IMR-90 (cell line): Measurements from ENCODE around the gene SOX12. TPM values are rescaled to one million over a fixed set of nuclear protein-coding genes. Genes with fewer than 3 reads are reported as not detected.

ENCODE experiments used
- ATAC-seq: fragments of 200-7000 bp; cut with Tn5 transposase; 2 replicates; pipeline ENCODE4 v1.9.1; 2020; ENCODE audit warnings: low read depth, mild to moderate bottlenecking, moderate library complexity
- BruUV-seq: library from RNA; stranded (reverse); fragments of 400-500 nt; replicated peaks from 2 replicates; lab custom pipeline; 2021; lab: Mats Ljungman, UMichigan
- CTCF ChIA-PET: fragments of 300-600 bp; formaldehyde crosslinking; extraction: SDS; loops from one replicate; lab custom pipeline; 2021; ENCODE audit warnings: antibody characterized with exemption; lab: Yijun Ruan, JAX
- POLR2A ChIA-PET: fragments of 300-600 bp; sonication (Branson Sonifier 250); formaldehyde crosslinking; loops from one replicate; lab custom pipeline; 2022; ENCODE audit warnings: antibody characterized with exemption; ENCODE audit not compliant: unreplicated experiment; lab: Charles Lee
- DNase-seq: peaks from one replicate; pipeline ENCODE4 v3.0.0; 2013
- H2AFZ ChIP-seq: replicated peaks from 2 replicates; pipeline ENCODE3; 2013; ENCODE audit warnings: low read length, mild to moderate bottlenecking; ENCODE audit not compliant: poor library complexity
- H2AK5ac ChIP-seq: 2 replicates; pipeline ENCODE4 v1.6.1; 2013; ENCODE audit warnings: low read depth, low read length, inconsistent platforms
- H2AK9ac ChIP-seq: replicated peaks from 2 replicates; pipeline ENCODE3; 2013; ENCODE audit warnings: mild to moderate bottlenecking, low read depth, low read length, moderate library complexity; ENCODE audit not compliant: poor library complexity
- H2BK120ac ChIP-seq: 2 replicates; pipeline ENCODE4 v1.6.1; 2013; ENCODE audit warnings: low read depth, low read length, inconsistent platforms
- H2BK15ac ChIP-seq: 3 replicates; pipeline ENCODE4 v1.6.1; 2013; ENCODE audit warnings: low read depth, low read length, inconsistent platforms
- H2BK20ac ChIP-seq: 2 replicates; pipeline ENCODE4 v1.6.1; 2013; ENCODE audit warnings: low read depth, mild to moderate bottlenecking, inconsistent platforms, low read length, moderate library complexity
- H2BK5ac ChIP-seq: 2 replicates; pipeline ENCODE4 v1.6.1; 2013; ENCODE audit warnings: mild to moderate bottlenecking, low read depth, low read length, inconsistent platforms; ENCODE audit not compliant: poor library complexity, severe bottlenecking
- H3K14ac ChIP-seq: replicated peaks from 2 replicates; pipeline ENCODE4 v1.6.1; 2013; ENCODE audit warnings: low read depth, low read length, inconsistent platforms
- H3K18ac ChIP-seq: 2 replicates; pipeline ENCODE4 v1.6.1; 2013; ENCODE audit warnings: low read depth, low read length, control low read depth
- H3K23ac ChIP-seq: 2 replicates; pipeline ENCODE4 v1.6.1; 2013; ENCODE audit warnings: low read depth, low read length, inconsistent platforms
- H3K27ac ChIP-seq: 2 replicates; pipeline ENCODE4 v1.5.1; 2013; ENCODE audit warnings: mild to moderate bottlenecking, control low read depth, low read length; ENCODE audit not compliant: insufficient read depth
- H3K27me3 ChIP-seq: 2 replicates; pipeline ENCODE4 v1.6.1; 2013; ENCODE audit warnings: low read length; ENCODE audit not compliant: control insufficient read depth, insufficient read depth
- H3K36me3 ChIP-seq: 2 replicates; pipeline ENCODE4 v1.6.1; 2013; ENCODE audit warnings: low read length, mixed read lengths; ENCODE audit not compliant: control insufficient read depth, insufficient read depth
- H3K4ac ChIP-seq: 2 replicates; pipeline ENCODE4 v1.6.1; 2013; ENCODE audit warnings: low read depth, low read length, inconsistent platforms
- H3K4me1 ChIP-seq: 2 replicates; pipeline ENCODE4 v1.6.1; 2013; ENCODE audit warnings: low read length, mixed read lengths; ENCODE audit not compliant: control insufficient read depth, insufficient read depth
- H3K4me2 ChIP-seq: 2 replicates; pipeline ENCODE4 v1.6.1; 2013; ENCODE audit warnings: low read depth, mild to moderate bottlenecking, control low read depth, low read length, moderate library complexity
- H3K4me3 ChIP-seq: 2 replicates; pipeline ENCODE4 v1.5.1; 2013; ENCODE audit warnings: low read depth, mild to moderate bottlenecking, control low read depth, low read length, moderate library complexity; ENCODE audit not compliant: insufficient read depth
- H3K56ac ChIP-seq: 2 replicates; pipeline ENCODE4 v1.6.1; 2013; ENCODE audit warnings: low read length, inconsistent platforms; ENCODE audit not compliant: insufficient read depth; ENCODE audit errors: extremely low read depth
- H3K79me1 ChIP-seq, 2 experiments: 2 replicates each; pipeline ENCODE4 v1.6.1; 2013; ENCODE audit warnings: low read length in 2 of 2, inconsistent platforms in 1 of 2, low read depth in 1 of 2
- H3K9ac ChIP-seq: 2 replicates; pipeline ENCODE4 v1.6.1; 2013; ENCODE audit warnings: low read depth, low read length, control low read depth
- H3K9me1 ChIP-seq: 2 replicates; pipeline ENCODE4 v1.6.1; 2013; ENCODE audit warnings: low read length, inconsistent platforms; ENCODE audit not compliant: insufficient read depth
- H3K9me3 ChIP-seq: 2 replicates; pipeline ENCODE4 v1.6.1; 2013; ENCODE audit warnings: low read length; ENCODE audit not compliant: control insufficient read depth, insufficient read depth
- H4K20me1 ChIP-seq: 2 replicates; pipeline ENCODE4 v1.6.1; 2013; ENCODE audit warnings: low read length, inconsistent platforms; ENCODE audit not compliant: insufficient read depth
- H4K5ac ChIP-seq: 2 replicates; pipeline ENCODE4 v1.6.1; 2013; ENCODE audit warnings: mild to moderate bottlenecking, low read depth, low read length, control low read depth
- H4K8ac ChIP-seq, 2 experiments: 2 replicates each; pipeline ENCODE4 v1.6.1; 2013; ENCODE audit warnings: low read depth in 2 of 2, low read length in 2 of 2, control low read depth in 1 of 2, inconsistent platforms in 1 of 2
- H4K91ac ChIP-seq: 2 replicates; pipeline ENCODE4 v1.6.1; 2013; ENCODE audit warnings: low read depth, low read length, inconsistent platforms; ENCODE audit not compliant: insufficient read depth
- BHLHE40 ChIP-seq: fragments of 150-350 bp; IDR thresholded peaks from 2 replicates; pipeline ENCODE4 v1.6.1; 2016; ENCODE audit warnings: mild to moderate bottlenecking, low read depth, low read length
- CEBPB ChIP-seq: IDR thresholded peaks from 2 replicates; pipeline ENCODE4 v1.6.1; 2012; ENCODE audit warnings: low read depth, low read length, improper control_type of control experiment
- CHD1 ChIP-seq: IDR thresholded peaks from 2 replicates; pipeline ENCODE4 v1.6.1; 2012; ENCODE audit warnings: low read depth, low read length, improper control_type of control experiment
- FOS ChIP-seq: fragments of 150-350 bp; IDR thresholded peaks from 2 replicates; pipeline ENCODE4 v1.6.1; 2016; ENCODE audit warnings: low read depth, low read length
- MAFK ChIP-seq: IDR thresholded peaks from 2 replicates; pipeline ENCODE4 v1.6.1; 2012; ENCODE audit warnings: low read depth, low read length, improper control_type of control experiment
- MAZ ChIP-seq: IDR thresholded peaks from 2 replicates; pipeline ENCODE4 v1.6.1; 2012; ENCODE audit warnings: low read depth, mild to moderate bottlenecking, low read length, improper control_type of control experiment, moderate library complexity, borderline replicate concordance
- MXI1 ChIP-seq: IDR thresholded peaks from 2 replicates; pipeline ENCODE4 v1.6.1; 2012; ENCODE audit warnings: low read depth, mild to moderate bottlenecking, low read length, moderate library complexity, borderline replicate concordance
- NFE2L2 ChIP-seq: fragments of 150-350 bp; IDR thresholded peaks from 2 replicates; pipeline ENCODE4 v1.6.1; 2016; ENCODE audit warnings: low read depth, mild to moderate bottlenecking, low read length
- POLR2A ChIP-seq: IDR thresholded peaks from 2 replicates; pipeline ENCODE4 v1.6.1; 2012; ENCODE audit warnings: mild to moderate bottlenecking, low read depth, low read length
- RAD21 ChIP-seq: IDR thresholded peaks from 2 replicates; pipeline ENCODE4 v1.6.1; 2012; ENCODE audit warnings: low read length, improper control_type of control experiment
- RCOR1 ChIP-seq: IDR thresholded peaks from 2 replicates; pipeline ENCODE4 v1.6.1; 2012; ENCODE audit warnings: mild to moderate bottlenecking, low read length, improper control_type of control experiment; ENCODE audit not compliant: insufficient replicate concordance
- RFX5 ChIP-seq: IDR thresholded peaks from 2 replicates; pipeline ENCODE4 v1.8.0; 2012; ENCODE audit warnings: low read depth, mild to moderate bottlenecking, low read length, moderate library complexity
- SMC3 ChIP-seq: fragments of 150-350 bp; IDR thresholded peaks from 2 replicates; pipeline ENCODE4 v1.6.1; 2016; ENCODE audit warnings: low read depth, mild to moderate bottlenecking, antibody characterized with exemption, low read length, moderate library complexity
- WGBS, 2 experiments: methylation state at CpG; one replicate each; pipeline versions ENCODE4 v1.1.5 to v1.1.7; 2013; ENCODE audit warnings: missing lambda C conversion rate in 2 of 2; ENCODE audit not compliant: insufficient read length in 1 of 2; ENCODE audit errors: extremely low coverage in 2 of 2; 5-methylcytosine and 5-hydroxymethylcytosine counted together
- dilution Hi-C: fragments of 300-500 bp; cut with HindIII; formaldehyde crosslinking; loops from one replicate; pipeline ENCODE4 v1.14.3; 2018; ENCODE audit warnings: low sequenced_read_pairs; ENCODE audit not compliant: unreplicated experiment
- in situ Hi-C: fragments of 300-500 bp; cut with MboI; formaldehyde crosslinking; loops from 3 replicates; pipeline ENCODE4 v1.14.3; 2019; ENCODE audit warnings: low sequenced_read_pairs, inconsistent platforms, mixed read lengths
- intact Hi-C: fragments of 100-400 bp; cut with micrococcal nuclease; formaldehyde crosslinking; loops from 2 replicates; pipeline ENCODE4 v1.10.0; 2022
- polyA plus RNA-seq, 3 experiments: library from polyadenylated mRNA; depleted of rRNA; stranded (reverse); fragments of >200 nt; gene quantifications; 2 replicates each; pipeline ENCODE4 v1.2.3, GENCODE V29; 2012; ENCODE audit warnings: low replicate concordance in 1 of 3
- total RNA-seq: library from RNA; depleted of rRNA; stranded (reverse); fragments of >200 nt; gene quantifications from 2 replicates; pipeline ENCODE4 v1.2.3, GENCODE V29; 2012
- TF ChIP-seq, protein P1 (sequence below): conservative IDR thresholded peaks from 2 replicates; pipeline ENCODE4 v1.5.1; 2012; ENCODE audit warnings: mild to moderate bottlenecking, low read depth, low read length, improper control_type of control experiment
- TF ChIP-seq, protein P2 (sequence below): fragments of 150-350 bp; IDR thresholded peaks from 2 replicates; pipeline ENCODE4 v1.6.1; 2017; ENCODE audit warnings: mild to moderate bottlenecking, antibody characterized with exemption, low read length, low read depth
- TF ChIP-seq, protein P3 (sequence below): fragments of 150-350 bp; IDR thresholded peaks from 2 replicates; pipeline ENCODE4 v1.6.1; 2016; ENCODE audit warnings: low read depth, mild to moderate bottlenecking, low read length, moderate library complexity, borderline replicate concordance

Gene SOX12
- total and polyA plus RNA-seq, 2 of the 4 experiments (the other 2 are of a cell fraction): 1.1 to 6.2 TPM

DNA sequence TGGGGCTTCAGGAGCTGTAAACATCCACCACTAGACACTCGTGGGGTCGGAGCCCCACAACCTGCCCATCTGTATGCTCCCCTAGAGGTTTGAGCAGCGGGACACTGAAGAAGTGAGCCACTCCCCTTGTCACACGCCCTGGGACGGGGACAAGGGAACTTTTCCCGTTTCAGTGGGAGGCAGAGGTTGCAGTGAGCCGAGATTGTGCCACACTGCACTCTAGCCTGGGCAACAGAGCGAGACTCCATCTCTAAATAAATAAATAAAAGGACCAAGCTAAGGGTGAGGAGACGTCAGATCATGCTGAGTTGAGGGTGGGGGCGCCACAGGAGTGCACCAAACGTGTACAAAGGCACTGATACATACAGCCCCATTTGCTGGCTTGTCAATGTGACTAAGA lies 19.6 kb upstream of the SOX12 start:
- Histone ChIP-seq H3K27ac (no peak overlapping the region), H3K4me3 (no peak overlapping the region), H3K4me1 (peaks cover 17% of the 10 kb centered on the region), H3K18ac (no peak overlapping the region), H2BK120ac (no peak overlapping the region), H3K36me3 (0 out of 2 replicates have a peak, but pooled peaks cover 2% of the 10 kb centered on the region), H3K4ac (no peak overlapping the region), H3K79me1 (peaks cover 15 to 28% of the 10 kb centered on the region in 2 experiments), H2AK9ac (no peak overlapping the region), H3K56ac (no peak overlapping the region), H2BK20ac (no peak overlapping the region), H2AFZ (no peak overlapping the region), H3K23ac (no peak overlapping the region), H3K9ac (no peak overlapping the region), H2BK15ac (no peak overlapping the region), H3K9me3 (no peaks in the 10 kb centered on the region), H4K91ac (no peak overlapping the region), H3K4me2 (no peak overlapping the region), H3K9me1 (peaks cover 18% of the 10 kb centered on the region), H4K5ac (no peak overlapping the region), H3K14ac (no peak overlapping the region), H4K20me1 (peaks cover 8% of the 10 kb centered on the region), H4K8ac (no peak overlapping the region), H2AK5ac (no peak overlapping the region), H3K27me3 (no peaks in the 10 kb centered on the region), H2BK5ac (no peak overlapping the region)
- ChIA-PET CTCF (no interaction called here), POLR2A (no interaction called here)
- DNase-seq: no peak
- 90% methylated on average over 2 of the region's 11 CpGs; no CpG with 5 or more reads in 1 of the 2 experiments for WGBS, 2 experiments
- BruUV-seq: no TSS peak
- no peak for TF ChIP-seq POLR2A
- no peak for TF ChIP-seq FOS
- TF ChIP-seq, protein P1, sequence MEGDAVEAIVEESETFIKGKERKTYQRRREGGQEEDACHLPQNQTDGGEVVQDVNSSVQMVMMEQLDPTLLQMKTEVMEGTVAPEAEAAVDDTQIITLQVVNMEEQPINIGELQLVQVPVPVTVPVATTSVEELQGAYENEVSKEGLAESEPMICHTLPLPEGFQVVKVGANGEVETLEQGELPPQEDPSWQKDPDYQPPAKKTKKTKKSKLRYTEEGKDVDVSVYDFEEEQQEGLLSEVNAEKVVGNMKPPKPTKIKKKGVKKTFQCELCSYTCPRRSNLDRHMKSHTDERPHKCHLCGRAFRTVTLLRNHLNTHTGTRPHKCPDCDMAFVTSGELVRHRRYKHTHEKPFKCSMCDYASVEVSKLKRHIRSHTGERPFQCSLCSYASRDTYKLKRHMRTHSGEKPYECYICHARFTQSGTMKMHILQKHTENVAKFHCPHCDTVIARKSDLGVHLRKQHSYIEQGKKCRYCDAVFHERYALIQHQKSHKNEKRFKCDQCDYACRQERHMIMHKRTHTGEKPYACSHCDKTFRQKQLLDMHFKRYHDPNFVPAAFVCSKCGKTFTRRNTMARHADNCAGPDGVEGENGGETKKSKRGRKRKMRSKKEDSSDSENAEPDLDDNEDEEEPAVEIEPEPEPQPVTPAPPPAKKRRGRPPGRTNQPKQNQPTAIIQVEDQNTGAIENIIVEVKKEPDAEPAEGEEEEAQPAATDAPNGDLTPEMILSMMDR: no peak
- no peak for TF ChIP-seq SMC3
- TF ChIP-seq, protein P2, sequence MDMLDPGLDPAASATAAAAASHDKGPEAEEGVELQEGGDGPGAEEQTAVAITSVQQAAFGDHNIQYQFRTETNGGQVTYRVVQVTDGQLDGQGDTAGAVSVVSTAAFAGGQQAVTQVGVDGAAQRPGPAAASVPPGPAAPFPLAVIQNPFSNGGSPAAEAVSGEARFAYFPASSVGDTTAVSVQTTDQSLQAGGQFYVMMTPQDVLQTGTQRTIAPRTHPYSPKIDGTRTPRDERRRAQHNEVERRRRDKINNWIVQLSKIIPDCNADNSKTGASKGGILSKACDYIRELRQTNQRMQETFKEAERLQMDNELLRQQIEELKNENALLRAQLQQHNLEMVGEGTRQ: no peak
- TF ChIP-seq, protein P3, sequence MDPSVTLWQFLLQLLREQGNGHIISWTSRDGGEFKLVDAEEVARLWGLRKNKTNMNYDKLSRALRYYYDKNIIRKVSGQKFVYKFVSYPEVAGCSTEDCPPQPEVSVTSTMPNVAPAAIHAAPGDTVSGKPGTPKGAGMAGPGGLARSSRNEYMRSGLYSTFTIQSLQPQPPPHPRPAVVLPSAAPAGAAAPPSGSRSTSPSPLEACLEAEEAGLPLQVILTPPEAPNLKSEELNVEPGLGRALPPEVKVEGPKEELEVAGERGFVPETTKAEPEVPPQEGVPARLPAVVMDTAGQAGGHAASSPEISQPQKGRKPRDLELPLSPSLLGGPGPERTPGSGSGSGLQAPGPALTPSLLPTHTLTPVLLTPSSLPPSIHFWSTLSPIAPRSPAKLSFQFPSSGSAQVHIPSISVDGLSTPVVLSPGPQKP: no peak
- no peak for TF ChIP-seq RCOR1
- no peak for TF ChIP-seq MAZ
- no peak for TF ChIP-seq BHLHE40
- no peak for TF ChIP-seq NFE2L2
- no peak for TF ChIP-seq RAD21
- no peak for TF ChIP-seq MAFK
- no peak for TF ChIP-seq RFX5
- TF ChIP-seq CEBPB: no peak
- no peak for TF ChIP-seq MXI1
- no peak for TF ChIP-seq CHD1
- intact Hi-C loops (no loop called here), dilution Hi-C loops (no loop called here), in situ Hi-C loops (no loop called here)
- no peak for ATAC-seq
